Jurkat, Clone E6-1 (cell line): ENCODE data around the gene STMN3.
"Not testable (repeated sequence)": the region's sequence is repeated elsewhere in the genome, so short reads cannot be mapped to it uniquely, and the experiment has no call there.

Source experiments
- DNase-seq: peaks from one replicate; pipeline ENCODE4 v3.0.0-alpha.2; 2011; ENCODE audit warnings: low read depth, low spot score
- H3K4me3 ChIP-seq: 2 replicates; pipeline ENCODE4 v1.5.1; 2011; ENCODE audit warnings: mild to moderate bottlenecking, low read length, control low read depth, moderate library complexity

Gene STMN3

DNA sequence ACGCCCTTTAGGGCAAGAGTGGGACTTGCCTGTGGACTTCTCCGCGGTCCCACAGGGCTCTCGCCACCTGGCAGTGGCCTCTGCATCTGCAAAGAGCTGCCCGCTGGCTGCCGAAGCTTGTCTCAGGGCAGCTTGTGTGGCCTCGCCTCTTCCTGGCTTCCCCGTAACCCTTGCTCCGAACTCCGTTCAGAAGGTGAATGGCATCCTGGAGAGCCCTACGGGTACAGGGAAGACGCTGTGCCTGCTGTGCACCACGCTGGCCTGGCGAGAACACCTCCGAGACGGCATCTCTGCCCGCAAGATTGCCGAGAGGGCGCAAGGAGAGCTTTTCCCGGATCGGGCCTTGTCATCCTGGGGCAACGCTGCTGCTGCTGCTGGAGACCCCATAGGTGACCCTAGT, 7.9 kb upstream of the STMN3 start:
- DNase-seq = no peak
- H3K4me3 ChIP-seq = no peak overlapping the region

DNA sequence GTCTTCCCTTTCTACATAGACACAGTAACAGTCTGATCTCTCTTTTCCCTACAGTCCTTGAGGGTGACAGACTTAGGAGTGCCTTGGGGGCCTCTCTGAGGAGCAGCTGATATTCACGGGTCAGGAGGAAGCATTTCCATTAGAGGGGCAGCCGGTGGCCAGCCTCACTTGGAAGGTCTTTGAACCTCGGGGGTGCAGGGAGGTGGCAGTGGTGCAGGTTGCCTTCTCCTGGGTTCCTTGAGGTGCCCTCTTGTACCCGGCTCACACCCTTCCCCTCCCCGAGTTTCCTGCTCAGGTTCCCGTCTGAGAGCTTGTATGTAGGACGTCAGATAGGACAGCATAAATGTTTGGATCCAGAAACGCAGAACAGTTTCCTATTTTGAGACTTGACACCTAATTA, 7.4 kb upstream of the STMN3 start:
- H3K4me3 ChIP-seq = no peak overlapping the region
- no peak for DNase-seq

DNA sequence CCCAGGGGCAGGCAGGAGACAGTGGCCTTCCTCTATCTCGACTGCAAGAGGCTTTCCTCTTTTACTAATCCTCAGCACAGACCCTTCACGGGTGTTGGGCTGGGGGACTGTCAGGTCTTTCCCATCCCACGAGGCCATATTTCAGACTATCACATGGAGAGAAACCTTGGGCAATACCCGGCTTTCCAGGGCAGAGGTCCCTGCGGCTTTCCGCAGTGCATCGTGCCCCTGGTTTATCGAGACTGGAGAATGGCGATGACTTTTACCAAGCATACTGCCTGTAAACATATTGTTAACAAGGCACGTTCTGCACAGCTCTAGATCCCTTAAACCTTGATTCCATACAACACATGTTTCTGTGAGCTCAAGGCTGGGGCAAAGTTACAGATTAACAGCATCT, 7.0 kb upstream of the STMN3 start:
- not testable (repeated sequence) for DNase-seq, H3K4me3 ChIP-seq

DNA sequence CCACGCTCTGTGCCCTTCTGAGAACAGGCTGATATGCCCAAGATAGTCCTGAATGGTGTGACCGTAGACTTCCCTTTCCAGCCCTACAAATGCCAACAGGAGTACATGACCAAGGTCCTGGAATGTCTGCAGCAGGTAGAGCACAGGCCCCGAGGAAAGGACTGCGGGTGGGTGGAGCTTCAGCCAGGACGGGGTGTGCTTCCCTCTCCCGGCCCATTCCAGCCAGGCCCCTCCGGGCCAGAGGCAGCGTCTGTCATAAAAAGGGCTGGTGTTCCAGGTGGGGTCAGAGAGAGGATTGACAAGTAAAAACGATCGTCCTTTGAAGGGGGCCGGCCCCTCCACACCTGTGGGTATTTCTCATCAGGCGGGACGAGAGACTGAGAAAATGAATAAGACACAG, 6.1 kb upstream of the STMN3 start:
- no peak for DNase-seq
- H3K4me3 ChIP-seq = peak overlapping the region; percentile 97

DNA sequence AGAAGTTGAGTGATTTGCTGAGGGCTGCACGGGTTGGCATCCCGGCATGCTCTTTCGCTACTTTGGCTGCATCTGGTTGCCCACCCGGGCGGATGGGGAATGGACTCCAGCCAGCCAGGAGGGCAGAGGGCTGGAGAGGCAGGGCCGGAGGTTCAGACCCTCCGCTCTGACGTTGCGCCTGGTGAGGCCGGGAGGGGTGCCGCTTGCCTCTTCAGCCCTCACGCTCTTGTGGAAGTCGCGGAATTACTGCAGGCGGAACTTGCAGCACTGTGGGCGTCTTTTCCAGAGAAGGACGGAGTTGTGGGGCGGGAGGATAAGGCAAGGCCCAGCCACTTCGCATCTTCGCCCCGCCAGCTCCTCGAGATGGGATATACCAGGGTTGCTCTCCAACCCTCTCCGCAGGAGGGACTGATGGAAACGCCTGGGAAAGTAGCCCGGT, 5.5 kb upstream of the STMN3 start:
- peak overlapping the region; percentile 97 for H3K4me3 ChIP-seq
- DNase-seq = no peak

DNA sequence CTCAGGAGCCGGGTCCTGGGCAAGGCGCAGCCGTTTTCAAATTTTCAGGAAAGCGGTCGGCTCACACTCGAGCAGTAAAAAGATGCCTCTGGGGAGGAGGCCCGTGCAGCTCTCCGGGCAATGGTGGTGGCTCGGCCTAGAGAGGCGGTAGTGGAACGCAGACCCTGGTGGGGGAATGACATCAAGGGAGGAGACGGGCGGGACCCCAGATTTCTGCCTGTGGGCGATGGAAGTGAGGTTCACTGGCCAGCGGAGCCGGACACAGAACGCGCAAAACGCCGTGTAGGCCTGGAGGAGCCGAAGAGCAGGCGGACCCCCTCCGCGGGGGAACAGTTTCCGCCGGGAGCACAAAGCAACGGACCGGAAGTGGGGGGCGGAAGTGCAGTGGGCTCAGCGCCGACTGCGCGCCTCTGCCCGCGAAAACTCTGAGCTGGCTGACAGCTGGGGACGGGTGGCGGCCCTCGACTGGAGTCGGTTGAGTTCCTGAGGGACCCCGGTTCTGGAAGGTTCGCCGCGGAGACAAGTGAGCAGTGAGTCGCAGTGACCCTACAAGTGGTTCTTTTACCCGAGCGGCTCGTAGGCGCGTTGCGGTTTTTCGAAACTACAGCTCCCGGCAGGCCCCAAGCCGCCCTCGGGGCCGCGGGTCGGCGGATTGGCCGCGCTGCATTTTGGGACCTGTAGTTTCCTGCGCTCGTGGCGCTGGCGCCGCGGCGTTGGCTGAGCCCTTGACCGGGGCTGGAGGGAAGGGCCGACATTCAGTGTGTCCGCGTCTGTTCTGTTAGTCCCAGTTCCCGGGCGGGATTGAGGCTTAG, 4.9 kb upstream of the STMN3 start, which contains the start of gene RTEL1:
TSS of gene RTEL1 (plus strand) at position 376 of the 812 bp plus-strand sequence. CDS start 1,091 bp downstream, outside the sequence.
- H3K4me3 ChIP-seq = peak within 1 kb of the TSS; percentile 97
- peak; percentile 85 for DNase-seq

DNA sequence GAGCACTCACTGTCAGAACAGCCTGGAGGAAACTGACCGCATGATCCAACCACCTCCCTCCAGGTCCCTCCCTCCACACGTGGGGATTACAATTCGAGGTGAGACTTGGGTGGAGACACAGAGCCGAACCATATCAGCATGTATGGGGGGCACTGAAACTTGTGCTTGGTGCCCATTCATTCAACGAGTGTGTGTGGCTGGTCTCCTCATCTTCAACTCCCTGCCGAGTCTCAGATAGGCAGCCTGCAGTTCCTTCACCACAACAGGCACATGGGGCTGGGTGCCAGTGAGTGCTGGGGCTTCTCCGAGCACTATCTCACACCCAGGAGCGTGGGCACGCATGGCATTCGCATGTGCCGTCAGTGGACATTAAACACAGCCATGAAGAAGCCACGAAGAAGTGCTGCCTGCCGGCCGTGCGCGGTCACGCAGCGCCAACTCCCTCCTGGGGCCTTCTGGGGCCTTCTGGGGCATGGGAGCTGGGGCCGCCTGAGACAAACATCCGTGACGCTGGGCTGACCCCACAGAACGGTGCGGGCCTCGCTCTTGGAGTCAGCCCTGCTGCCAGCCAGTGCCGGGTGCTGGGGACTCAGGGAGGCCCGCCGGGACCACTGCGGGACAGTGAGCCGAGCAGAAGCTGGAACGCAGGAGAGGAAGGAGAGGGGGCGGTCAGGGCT, 4.2 kb upstream of the STMN3 start:
- no peak for DNase-seq
- peak overlapping the region; percentile 97 for H3K4me3 ChIP-seq

DNA sequence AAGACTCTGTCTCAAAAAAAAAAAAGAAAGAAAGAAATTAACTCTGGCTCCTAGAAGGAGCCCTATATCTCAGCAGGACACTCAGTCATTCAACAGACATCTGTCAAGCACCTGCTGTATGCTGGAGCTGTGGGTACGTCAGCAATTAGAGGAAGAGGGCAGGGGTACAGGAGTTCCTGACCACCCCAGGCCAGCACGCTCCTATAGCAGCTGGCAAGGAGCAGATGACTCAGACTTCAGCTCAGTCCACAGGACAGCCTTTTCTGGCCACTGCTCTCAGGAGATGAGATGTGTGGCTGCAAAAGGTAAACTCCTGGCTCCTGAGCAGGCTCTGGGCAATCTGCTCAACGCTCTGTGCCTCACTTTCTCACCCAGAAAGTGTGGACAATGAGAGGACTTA, 3.2 kb upstream of the STMN3 start:
- no peak for DNase-seq
- H3K4me3 ChIP-seq = no peak overlapping the region

DNA sequence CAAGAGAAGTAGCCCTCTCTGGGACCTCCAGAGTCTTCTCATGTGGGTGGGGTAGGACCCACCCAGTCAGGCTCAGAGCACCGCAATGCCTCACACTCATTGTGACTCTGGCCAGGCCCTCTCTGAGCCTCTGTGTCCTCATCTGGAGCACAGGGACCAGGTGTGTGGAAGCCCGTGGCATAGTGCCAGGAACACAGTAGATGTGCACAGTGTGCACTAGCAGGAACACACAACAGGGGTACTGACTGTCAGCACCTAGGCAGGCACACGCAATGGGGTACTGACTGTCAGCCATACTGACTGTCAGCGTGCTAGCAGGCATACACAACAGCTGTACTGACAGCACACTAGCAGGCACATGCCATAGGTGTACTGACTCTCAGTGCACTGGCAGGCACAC, 2.0 kb upstream of the STMN3 start:
- no peak for DNase-seq
- no peak overlapping the region for H3K4me3 ChIP-seq

DNA sequence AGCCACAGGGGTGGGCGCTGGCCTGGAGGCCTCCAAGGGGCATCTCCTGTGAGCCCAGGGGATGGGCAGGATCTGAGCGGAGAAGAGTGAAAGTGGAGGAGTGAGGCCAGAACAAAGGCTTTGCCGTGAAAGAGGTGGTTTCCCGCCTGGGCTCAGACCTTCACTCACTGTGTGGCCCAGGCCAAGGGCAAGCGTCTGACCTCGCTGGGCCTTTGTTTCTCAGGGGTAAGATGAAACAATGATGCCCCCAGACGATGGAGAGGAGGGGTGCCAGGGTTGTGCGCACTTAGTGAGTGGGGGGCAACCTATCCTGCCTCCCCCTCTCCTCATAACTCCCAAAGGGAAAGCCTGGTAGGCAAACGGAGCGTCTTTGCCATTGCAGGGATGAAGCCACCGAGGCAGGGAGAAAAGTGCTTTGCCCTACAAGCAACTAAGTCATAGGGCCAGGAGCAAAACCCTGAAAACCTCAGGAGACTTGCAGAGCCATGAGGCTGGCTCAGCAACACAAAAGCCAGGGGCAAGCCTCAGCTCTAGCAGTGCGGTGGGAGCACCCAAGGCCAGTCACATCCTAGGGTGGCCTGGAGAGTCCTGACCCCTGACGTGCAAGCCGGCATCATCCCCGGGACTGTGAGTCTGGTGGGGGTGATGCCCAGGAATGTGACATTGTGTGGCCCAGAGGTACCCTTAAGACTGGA, 897 bp upstream of the STMN3 start:
- H3K4me3 ChIP-seq = peak overlapping the region; percentile 60

DNA sequence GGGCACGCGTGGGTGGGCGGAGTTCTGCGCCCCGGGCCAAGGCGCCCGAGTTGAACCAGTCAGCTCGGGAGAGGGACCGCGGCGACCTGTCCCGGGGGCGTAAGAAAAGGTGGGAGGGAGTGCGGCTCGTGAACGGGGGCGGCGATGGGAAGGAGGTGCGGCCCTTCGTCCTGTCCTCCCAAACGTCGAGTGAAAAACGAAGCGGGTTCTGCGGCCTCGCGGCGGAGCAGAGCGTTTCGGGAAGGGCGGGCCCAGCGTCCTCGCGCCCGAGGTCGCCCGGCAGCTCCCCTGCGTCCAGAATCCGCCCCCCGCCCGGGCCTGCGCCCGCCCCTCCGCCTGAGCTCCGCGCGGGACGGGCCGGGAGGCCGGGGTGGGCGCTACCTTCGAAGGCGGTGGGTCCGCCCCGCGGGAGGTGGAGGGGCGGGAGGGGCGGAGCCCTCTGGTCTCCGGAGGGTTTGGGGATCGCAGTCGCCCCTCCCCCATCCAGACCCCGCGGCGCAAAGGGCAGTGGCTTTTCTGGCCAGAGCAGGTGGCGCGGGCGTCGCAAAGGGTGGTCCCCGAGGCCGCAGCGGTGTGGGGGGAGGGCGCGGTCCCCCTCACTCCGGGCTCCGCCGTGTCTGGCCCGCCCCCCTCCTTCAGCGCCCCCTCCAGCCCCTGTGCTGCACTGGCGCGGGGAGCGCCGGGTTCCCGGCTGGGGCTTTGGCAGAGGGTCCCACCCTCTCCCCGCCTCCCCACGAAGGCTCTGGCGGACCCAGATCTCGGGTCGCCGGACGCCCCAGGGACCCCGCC, 838 bp downstream of the STMN3 start:
- peak overlapping the region; percentile 64 for H3K4me3 ChIP-seq
- DNase-seq = no peak

More for the DNA sequence above, 897 bp upstream of the STMN3 start:
- no peak for DNase-seq

DNA sequence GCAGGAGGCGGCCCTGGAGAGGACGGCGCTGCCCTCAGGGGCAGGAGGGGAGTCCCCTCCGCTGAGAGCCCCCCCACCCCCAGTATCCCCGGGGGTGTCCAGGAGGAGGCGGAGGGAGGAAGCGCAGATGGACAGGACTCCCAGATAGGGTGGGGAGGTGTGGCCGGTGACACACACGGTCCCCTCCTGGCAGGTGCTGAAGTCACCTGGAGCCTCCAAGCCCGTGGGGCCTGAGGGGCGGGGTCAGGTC, 1.4 kb downstream of the STMN3 start:
- H3K4me3 ChIP-seq = peak overlapping the region; percentile 64
- no peak for DNase-seq

DNA sequence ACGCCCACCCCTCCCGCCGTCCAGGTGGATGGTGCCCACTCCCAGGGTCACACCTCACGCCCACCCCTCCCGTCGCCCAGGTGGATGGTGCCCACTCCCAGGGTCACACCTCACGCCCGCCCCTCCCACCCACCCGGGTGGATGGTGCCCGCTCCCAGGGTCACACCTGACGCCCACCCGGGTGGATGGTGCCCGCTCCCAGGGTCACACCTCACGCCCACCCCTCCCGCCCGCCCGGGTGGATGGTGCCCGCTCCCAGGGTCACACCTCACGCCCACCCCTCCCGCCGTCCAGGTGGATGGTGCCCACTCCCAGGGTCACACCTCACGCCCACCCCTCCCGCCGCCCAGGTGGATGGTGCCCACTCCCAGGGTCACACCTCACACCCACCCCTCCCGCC, 2.7 kb downstream of the STMN3 start:
- H3K4me3 ChIP-seq, DNase-seq: not testable (repeated sequence)

DNA sequence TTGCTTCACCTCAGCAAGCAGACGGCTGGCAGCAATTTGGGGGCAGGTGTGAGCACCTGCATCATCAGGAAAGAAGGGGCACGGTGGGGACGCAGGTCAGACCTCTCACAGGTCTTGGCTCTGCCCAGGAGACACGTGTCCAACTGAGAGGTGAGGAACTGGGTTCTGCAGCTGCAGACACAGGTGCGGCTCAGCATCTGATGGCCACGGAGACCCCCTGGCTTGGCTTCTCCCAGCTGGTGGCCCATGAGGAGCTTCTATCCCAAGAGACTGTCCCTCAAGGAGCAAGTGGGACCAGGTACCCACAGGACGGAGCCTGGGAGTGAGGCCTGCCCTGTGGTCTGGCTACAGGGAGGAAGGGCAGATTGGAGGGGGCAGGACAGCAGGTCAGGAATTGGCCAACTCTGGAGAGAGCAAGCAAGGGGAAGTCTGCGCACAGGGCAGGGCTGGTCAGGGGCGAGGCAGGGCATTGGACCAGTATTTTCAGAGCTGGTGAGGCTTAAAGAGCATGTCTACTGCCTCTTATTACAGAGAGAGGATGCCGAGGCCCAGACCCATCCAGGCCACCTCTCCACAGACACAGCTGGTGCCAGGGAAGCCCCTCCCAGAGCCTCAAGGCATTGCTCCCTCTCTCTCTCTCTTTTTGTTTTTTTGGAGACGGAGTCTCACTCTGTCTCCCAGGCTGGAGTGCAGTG, 4.2 kb downstream of the STMN3 start:
- H3K4me3 ChIP-seq = no peak overlapping the region
- no peak for DNase-seq

DNA sequence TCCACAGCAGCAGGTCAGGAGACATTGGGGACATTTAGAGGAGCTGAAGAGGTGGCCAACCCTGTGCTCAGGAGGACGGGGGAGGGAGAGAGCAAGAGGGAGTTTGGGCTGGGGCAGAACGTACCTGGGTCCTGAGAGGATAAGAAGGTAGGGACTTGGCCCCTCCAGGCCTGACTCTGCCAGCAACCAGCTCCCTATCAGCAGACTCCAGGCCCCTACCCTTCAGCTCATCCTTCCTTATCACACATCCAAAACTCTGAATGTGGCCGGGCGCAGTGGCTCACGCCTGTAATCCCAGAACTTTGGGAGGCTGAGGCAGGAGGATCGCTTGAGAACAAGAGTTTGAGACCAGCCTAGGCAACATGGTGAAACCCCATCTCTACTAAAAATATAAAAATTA, 5.0 kb downstream of the STMN3 start:
- no peak for DNase-seq

DNA sequence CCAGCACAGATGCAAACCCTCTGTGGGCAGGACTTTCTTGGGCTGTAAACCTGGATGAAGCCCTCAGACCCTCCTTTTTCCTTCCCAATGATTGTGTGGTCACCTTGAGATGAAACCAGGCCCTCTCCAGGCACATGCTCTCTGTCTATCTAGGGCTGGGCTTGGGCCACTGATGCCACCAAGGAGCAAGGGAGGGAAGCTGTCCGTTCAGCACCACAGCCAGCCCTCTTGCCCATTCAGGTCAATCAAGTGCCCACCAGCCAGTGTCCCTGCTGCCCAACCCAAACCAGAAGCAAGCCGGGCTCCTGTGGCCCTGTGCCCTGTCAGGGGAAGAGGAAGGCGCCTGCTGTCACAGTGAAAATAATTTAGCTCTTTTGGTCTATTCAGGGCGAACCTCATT, 8.0 kb downstream of the STMN3 start:
- H3K4me3 ChIP-seq = no peak overlapping the region
- DNase-seq = no peak

More for the DNA sequence above, 5.0 kb downstream of the STMN3 start:
- no peak overlapping the region for H3K4me3 ChIP-seq

DNA sequence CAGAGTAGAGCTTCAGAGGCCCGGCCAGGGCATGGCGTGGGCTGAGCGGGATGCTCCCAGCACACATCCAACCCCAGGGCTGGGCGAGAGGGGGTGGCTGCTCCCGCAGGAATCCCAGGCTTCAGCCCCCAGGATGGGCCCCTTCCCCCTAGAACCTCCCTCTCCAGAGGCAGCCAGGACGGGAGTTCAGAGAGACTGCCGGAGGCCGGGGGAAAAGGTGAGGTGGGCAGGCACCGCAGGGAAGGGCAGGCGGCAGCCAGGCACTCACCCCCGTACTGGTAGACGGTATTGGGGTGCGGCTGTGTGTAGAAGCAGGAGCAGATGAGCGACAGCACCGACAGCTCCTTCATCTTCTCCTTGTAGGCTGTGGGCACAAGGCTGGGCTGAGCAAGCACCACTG, 9.3 kb downstream of the STMN3 start:
- no peak overlapping the region for H3K4me3 ChIP-seq
- DNase-seq = no peak

DNA sequence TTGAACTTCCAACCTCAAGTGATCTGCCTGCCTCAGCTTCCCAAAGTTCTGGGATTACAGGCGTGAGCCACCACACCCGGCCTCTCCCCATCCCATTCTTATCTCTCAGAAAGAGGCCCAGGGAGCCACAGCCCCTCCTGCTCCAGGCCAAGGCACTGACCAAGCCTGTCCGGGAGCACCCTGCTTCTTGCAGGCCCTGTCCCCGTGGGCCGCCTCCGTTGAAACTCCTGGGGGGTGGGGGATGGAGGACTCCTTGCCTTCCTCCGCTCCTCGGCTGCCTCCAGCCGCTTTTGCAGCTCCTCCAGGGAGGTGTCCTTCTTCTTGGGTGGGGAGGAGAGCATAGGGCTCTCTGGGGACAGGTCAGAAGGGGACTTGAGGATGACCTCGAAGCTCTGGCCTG, 9.7 kb downstream of the STMN3 start:
- no peak overlapping the region for H3K4me3 ChIP-seq

More for the DNA sequence above, 9.7 kb downstream of the STMN3 start:
- no peak for DNase-seq
